Medulla oblongata (tissue), 1 donor: ENCODE results near the gene FBRSL1.

Experiments used
- DNase-seq: peaks from one replicate; pipeline ENCODE4 v3.0.0-alpha.2; 2015; ENCODE audit errors: extremely low spot score

FBRSL1 gene

DNA sequence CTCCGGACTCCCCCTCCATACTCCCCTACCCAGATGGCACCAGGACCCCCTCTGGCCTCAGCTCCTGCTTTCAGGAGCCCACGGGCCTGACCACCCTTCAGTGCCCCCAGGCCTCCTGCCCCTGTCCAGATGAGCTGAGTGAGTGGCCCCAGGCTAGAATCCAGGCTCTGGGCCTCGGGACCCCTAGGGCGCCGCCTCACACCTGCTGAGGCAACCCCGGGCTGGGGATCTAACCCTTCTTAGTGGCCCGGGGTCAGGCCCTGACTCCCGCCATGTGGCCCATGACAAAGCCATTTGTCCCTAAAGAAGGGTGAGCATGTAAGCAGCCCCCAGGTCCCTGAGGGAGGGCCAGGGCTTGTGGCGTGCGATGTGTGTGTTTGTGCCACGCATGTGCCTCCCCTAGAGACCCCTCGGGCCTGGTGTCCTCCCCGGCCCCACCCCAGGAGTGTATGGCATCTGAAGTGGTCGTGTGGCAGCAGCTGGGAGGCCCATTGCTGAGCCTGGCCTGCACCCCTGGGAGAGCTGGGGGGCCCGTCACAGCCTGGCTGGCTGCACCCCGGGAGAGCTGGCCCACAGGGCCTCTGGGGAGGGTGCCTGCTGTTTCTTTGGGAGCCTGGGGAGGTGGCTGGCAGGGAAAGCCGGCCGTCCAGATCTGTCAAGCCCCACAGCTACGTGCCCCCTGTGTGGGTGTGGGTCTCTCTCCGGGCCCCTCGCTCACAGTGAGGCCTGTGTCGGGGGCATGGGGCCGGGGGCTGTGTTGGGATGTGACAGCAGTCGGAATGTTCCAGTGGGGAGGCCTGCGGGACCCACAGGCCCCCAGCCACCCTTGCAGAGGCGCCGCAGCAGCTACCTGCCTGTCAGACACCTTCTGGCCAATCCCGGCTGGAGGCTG lies 7.8 kb downstream of the FBRSL1 start:
- DNase-seq, result no peak

- DNase-seq, result no peak
Observed at GRCh38 chr12:132498931-132499330, 9.0 kb downstream of the FBRSL1 start.

GRCh38 chr12:132500142-132500855 lies 10.3 kb downstream of the FBRSL1 start:
- no peak for DNase-seq

DNA sequence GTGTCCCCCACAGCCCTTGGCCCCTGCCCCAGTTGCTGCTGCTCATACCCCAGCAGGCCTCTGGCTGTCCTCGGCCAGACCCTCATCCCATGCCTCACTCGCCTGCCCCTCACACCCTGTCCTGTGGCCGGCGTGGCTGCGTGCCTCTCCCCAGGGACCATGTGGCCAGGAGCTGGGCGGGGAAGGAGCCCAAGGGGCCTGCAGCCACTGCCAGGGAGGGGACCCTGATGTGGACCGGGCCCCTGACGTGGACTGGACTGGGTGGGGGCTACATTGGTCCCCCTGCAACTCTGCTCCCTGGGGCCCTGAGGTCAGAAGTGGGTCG lies 10.9 kb downstream of the FBRSL1 start:
- DNase-seq, result no peak

GRCh38 chr12:132501204-132501940 lies 11.4 kb downstream of the FBRSL1 start:
- DNase-seq, result no peak

- no peak for DNase-seq
Observed at GRCh38 chr12:132502149-132502881, 12.4 kb downstream of the FBRSL1 start.

- no peak for DNase-seq
Observed at GRCh38 chr12:132502882-132503193, 12.9 kb downstream of the FBRSL1 start.

- no peak for DNase-seq
Observed at GRCh38 chr12:132503618-132504204, 13.8 kb downstream of the FBRSL1 start.

DNA sequence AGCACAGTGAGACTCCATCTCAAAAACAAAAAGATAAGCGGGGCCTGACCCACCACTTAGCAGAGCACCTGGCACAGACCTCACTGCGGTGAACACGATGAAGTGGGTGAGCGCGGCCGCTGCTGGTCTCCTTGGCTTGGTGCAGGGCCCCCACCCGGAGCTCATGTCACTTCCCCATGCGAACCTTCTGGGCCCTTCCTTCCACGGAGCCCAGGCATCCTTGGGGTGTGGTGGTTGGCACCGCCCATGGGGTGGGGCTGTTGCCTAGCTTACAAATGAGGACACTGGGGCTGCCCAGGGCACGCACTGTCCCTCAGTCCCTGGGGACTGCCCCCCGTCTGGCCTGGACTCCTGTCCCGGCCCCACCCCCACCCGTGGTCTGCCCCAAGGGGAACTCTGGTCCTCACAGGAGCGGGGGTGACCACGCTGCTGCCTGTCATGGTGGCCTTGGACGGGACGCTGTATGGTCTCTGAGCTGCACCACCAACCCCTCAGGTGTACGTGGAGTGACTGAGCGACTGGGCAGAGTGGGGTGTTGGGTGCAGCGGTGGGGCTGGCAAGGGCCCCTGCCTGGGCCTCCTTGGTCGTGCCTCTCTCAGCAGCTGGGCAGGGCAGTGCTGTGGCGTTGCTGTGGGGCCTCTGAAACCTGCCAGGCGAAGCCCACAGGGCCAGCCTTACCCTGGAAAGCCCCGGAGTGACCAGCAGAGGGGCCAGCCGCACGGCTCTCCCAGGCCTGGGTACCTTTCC lies 15.3 kb downstream of the FBRSL1 start:
- DNase-seq, result no peak

DNA sequence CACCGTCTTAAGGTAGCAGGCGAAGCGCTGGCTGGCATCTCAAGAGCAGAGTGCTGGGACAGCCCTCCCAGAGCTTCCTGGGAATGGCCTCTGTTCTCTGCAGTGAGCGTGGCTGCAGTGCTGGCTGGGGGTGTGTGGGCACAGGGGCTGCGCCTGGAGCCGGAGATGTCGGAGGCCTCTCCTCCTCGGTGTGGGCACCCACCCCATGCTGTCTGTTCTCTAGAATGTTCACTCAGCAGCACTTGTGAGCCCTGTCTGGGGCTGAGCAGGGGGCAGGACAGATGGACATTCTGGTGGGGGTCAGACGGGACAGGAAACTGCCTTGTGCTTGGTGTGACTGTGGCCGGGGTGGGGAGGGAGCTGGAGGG lies 15.9 kb downstream of the FBRSL1 start:
- DNase-seq, result no peak

DNA sequence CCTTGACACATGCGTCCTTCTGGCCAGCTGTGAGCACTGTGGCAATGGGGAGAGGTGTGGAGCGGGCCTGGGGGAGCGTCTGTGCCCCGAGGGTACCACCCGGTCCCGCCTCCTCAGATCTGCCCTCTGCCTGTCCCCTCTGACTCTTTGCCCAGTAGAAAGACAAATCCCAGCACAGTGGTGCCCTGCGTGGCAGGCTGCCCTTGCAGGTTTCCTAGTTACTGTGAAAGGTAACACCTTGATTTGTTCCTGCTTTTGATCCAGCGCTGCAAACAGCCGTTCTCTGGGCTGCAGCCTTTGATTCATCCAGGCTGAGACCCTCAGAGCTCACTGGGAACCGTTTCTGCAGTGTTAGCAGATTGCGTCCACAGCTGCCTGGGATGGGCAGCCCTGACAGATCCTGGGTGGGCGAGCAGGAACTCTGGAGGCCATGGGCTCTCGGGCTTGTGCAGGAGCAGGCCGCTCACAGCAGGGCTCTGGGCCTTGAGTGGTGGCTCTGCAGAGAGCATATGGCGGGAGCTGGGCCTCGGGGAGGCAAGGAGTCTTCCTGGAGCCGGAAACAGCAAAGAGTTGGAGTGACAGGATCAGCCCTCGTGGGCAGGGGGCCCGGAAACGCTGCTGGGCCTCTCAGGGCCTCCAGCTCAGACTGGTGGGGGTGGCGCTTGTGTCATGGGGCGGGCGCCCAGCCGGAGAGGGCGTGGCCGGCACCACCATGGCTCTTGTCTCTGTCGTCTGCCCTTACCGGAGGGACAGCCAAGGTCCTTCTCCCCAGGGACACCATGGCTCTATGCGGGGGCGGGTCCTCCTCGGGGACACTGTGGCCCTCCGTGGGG lies 16.6 kb downstream of the FBRSL1 start:
- peak; percentile 83 for DNase-seq

DNA sequence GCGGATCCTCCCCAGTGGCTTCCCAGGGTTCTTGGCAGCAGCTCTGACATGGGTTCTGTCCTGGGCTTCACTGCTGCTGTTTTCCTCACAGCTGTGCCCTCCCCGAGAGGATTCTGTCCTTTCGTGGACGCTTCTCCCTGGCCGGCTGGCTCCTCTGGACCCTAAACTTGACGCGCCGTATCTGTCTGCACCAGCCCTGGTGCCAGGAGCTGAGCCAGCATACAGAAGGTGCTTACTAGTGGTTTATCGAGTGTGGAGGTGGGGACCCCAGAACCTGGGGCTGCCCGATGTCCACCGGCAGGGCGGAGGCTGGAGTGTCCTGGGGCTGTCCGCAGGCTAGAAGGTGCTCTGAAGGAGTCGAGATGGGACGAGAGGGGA lies 17.2 kb downstream of the FBRSL1 start:
- no peak for DNase-seq

DNA sequence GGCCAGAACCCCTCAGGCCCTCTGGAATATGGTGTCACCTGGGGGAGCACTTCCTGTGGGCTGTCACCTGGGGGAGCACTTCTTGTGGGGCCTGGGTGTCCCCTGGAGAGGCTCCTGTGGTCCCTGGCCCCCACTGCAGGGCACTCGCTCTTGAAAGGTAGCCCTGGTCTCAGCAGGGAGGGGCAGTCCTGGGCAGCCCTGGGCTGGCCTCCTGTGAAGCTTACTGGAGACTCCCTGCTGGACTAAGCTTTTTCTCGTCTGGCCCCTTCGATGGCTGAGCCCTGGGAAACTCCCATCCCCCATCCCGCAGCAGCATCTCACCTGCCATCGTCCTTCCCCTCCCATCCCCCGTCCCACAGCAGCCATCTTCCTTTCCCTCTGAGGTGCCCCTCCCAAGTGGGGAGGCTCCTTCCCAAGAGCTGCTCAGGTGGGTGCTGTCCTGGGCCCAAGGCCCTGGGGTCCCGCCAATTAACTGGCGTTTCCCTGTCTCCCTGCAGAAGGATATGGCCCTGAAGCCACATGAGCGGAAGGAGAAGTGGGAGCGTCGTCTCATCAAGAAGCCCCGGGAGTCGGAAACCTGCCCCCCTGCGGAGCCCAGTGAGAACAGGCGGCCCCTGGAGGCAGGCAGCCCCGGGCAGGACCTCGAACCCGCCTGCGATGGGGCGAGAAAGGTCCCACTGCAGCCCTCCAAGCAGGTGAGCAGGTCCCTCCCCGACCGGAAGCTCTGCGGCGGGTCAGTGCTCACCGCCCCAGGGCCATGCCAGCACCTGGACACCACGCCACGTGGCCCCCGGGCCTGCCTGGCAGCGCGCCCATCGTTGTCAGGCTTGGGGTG lies 17.9 kb downstream of the FBRSL1 start:
- no peak for DNase-seq

DNA sequence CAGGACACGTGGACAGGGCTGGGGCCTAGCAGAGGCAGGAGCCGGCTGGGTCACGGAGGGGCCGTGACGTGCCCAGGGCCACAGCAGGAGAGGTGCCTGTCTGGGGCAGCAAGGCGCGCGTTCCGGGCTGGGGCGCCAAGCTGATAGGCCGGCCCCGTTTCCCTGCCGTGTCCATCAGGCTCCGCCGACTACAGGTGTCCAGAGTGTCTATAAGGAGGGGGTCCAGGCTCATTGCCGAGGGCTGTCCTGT lies 18.5 kb downstream of the FBRSL1 start:
- no peak for DNase-seq

DNA sequence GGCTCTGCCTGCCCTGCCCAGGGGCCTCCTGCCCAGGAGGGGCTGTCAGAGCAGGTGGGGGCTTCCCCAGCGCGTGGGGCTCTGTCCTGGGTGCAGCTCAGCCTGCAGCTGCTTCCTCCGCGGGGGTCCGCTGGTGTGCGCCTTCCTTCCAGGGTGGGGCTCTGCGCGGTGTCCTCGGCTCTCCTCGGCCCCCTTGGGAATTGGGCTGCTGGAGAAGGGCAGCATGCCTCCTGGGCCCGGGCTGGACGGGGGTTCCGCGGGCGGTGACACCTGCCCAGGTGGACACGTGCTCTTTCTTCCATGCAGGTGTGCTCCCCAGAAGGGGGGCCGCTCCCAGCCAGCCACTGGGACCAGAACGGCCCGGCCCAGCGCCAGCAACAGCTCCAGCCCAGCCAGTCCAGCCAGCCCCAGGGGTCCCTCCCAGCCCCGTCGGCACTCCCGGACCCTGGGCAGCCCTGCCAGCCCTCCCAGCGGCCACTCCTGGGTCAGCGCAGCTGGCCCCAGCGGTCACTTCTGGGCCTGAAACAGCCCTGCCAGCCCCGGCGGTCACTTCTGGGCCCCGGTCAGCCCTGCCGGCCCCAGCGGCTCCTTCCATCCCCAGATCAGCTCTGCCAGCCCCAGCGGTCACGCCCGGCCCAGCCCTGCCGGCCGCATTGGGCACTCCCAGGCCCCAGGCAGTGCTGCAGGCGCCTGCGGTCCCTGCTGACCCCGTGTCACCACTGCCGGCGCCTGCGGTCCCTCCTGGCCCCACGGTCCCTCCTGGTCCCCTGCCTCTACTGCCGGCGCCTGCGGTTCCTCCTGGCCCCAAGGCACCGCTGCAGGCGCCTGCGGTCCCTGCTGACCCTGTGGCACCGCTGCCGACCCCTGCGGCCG lies 19.1 kb downstream of the FBRSL1 start:
- DNase-seq, result no peak

DNA sequence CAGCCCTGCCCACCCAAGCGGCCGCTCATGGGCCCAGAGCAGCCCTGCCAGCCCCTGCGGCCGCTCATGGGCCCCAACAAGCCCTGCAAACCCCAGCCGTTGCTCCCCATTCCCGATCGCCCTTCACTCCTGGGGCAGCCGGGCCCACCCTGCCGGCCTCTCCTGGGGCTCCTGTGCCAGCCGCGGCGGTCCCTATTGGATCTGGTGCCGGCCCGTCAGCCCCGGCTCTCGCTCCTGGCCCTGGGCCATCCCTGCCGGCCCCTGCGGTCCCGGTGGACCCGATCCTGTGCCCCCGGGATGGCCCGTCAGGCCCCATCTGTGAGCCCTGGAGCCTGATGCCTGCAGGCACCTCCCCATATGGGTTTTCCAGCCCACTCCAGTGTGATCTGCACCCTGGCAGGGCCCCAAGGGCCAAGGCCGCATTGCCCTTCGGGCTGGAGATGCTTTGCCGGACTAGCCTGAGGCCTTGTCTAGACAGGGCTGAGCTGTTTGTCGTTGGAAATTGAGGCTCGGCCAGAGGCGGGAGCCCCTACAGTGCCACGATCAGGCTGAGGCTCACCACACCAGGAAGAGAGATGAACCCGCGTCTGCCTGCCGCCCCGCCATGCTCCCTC lies 20.3 kb downstream of the FBRSL1 start:
- no peak for DNase-seq

DNA sequence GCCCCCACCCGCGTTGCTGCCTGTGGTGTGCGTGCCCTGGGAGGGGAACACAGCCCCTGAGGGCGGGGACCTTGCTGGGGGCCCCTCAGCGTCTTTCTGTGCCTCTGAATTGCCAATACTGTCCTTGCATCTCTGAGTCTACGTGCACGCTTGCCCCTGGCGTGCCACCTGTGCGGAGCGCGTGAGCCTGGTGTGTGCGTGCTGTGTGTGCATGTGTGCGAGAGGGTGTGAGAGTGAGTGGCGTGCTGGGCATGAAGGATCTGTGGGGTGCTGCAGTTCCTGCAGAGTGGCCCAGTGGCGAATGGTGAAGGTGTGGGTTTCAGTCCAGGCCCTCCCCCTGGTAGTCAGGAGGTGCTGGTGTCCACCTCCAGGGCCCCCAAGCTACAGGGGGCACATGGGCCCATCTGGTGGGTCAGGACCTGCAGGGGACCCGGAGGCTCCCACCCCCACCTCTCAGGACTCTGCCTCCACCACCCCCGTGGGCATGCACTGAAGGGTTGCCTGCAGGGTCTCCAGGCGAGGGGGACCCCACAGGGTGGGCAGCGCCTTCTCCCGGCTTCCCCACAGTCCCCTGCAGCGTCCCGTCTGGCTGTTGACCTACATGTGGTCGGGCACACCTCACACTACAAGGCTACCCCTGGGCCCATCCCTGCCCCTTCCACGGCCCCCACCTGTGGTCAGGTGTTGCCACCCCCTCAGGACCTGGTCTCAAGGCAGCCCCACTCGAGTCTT lies 21.0 kb downstream of the FBRSL1 start:
- no peak for DNase-seq
